ENCODE data around the gene PPM1D. TPM values are rescaled to one million over a fixed set of nuclear protein-coding genes. Genes with fewer than 3 reads are reported as not detected.
A peak's percentile ranks its signal among the peaks of the same experiment; 100 is the strongest.
"Not testable (repeated sequence)": the region's sequence is repeated elsewhere in the genome, so short reads cannot be mapped to it uniquely, and the experiment has no call there.

Gene PPM1D
- total RNA-seq, 1 experiment from 2014 or later: 10.4 TPM

DNA sequence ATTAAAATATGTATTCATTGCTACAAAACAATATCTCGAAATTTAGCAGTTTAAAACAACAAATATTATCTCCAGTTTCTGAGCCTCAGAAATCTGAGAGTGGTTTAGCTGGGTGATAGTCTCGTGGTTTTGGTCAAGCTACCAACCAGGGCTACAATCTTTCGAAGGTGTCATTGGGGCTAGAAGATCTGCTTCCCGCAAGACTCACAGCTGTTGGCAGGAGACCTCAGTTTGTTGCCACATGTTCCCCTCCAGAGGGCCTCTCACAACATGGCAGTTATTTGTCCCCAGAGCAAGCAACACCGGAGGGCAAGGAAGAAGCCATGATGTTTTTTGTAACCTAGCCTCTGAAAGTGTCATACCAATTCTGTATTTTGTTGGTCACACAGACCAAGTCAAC lies 65.6 kb downstream of the PPM1D start:
- CTCF ChIA-PET: no interaction called here
- no peaks in the 10 kb centered on the region for H3K79me2 ChIP-seq (ENCODE audit: low read depth)
- no peak overlapping the region for H3K4me3 ChIP-seq
- H3K9me2 ChIP-seq (ENCODE audit: insufficient read depth): no peaks in the 10 kb centered on the region
- no peak overlapping the region for H3K27ac ChIP-seq
- no peak for DNase-seq
- no peaks in the 10 kb centered on the region for H3F3A ChIP-seq (ENCODE audit: insufficient read depth, low read depth)
- no peaks in the 10 kb centered on the region for H3K9me3 ChIP-seq (ENCODE audit: insufficient read depth, low read depth)
- H3K4me1 ChIP-seq (replicated peaks; ENCODE audit: insufficient read depth): no peaks in the 10 kb centered on the region
- no peaks in the 10 kb centered on the region for H3K36me3 ChIP-seq (ENCODE audit: low read depth)
- intact Hi-C loops (cut with micrococcal nuclease; ENCODE audit: unreplicated experiment): no loop called here
- BruUV-seq (replicated peaks): no TSS peak
- H3K4me2 ChIP-seq: no peak overlapping the region
- no peak overlapping the region for H2AFZ ChIP-seq
- no peaks in the 10 kb centered on the region for H4K20me1 ChIP-seq (ENCODE audit: insufficient read depth)
- POLR2A ChIA-PET (ENCODE audit: unreplicated experiment): no interaction called here
- no peaks in the 10 kb centered on the region for H3K27me3 ChIP-seq (ENCODE audit: insufficient read depth, low read depth)
- no peak for TF ChIP-seq EZH2 (IDR thresholded peaks at IDR 0.05; ENCODE audit: low read depth)
- TF ChIP-seq CTCF (conservative IDR thresholded peaks at IDR 0.05): no peak

GRCh38 chr17:60668741-60669140 lies 68.7 kb downstream of the PPM1D start:
- H3K27ac ChIP-seq; H3K27me3 ChIP-seq (ENCODE audit: insufficient read depth, low read depth); intact Hi-C loops (cut with micrococcal nuclease; ENCODE audit: unreplicated experiment); DNase-seq; H3K79me2 ChIP-seq (ENCODE audit: low read depth); H3K9me3 ChIP-seq (ENCODE audit: insufficient read depth, low read depth); CTCF ChIA-PET; H3K36me3 ChIP-seq (ENCODE audit: low read depth); H4K20me1 ChIP-seq (ENCODE audit: insufficient read depth); H3K4me1 ChIP-seq (replicated peaks; ENCODE audit: insufficient read depth); H3K4me2 ChIP-seq; H2AFZ ChIP-seq; H3K4me3 ChIP-seq; H3F3A ChIP-seq (ENCODE audit: insufficient read depth, low read depth); BruUV-seq (replicated peaks); POLR2A ChIA-PET (ENCODE audit: unreplicated experiment); H3K9me2 ChIP-seq (ENCODE audit: insufficient read depth): not testable (repeated sequence)

DNA sequence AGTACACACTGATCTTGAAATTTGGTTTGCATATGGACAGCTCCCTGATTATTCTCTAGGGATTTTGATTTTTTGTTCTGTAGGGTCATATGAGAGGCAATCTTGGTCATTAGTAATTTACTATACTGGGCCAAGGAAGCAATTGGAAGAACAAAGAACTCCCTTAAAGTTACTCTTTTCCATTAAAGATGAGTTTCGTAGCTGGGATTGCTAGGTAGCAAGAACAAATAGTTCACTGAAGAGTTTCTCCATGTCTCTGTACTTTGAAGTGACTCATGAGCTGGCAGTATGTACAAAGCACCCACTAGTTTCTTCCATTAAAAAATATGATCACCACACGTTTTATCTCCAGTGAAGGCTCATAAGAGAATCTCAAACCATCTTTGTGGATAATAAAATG lies 71.5 kb downstream of the PPM1D start:
- POLR2A ChIA-PET (ENCODE audit: unreplicated experiment): no interaction called here
- no peak for DNase-seq
- H3K27ac ChIP-seq: 0 out of 2 replicates have a peak overlapping the region, but pooled peaks have one; percentile 22
- BruUV-seq (replicated peaks): no TSS peak
- no peaks in the 10 kb centered on the region for H3K9me2 ChIP-seq (ENCODE audit: insufficient read depth)
- H3K4me1 ChIP-seq (replicated peaks; ENCODE audit: insufficient read depth): no peaks in the 10 kb centered on the region
- H3K4me2 ChIP-seq: no peak overlapping the region
- H3K9me3 ChIP-seq (ENCODE audit: insufficient read depth, low read depth): no peaks in the 10 kb centered on the region
- CTCF ChIA-PET: no interaction called here
- no peaks in the 10 kb centered on the region for H3K27me3 ChIP-seq (ENCODE audit: insufficient read depth, low read depth)
- H3K79me2 ChIP-seq (ENCODE audit: low read depth): no peaks in the 10 kb centered on the region
- peaks cover 12% of the 10 kb centered on the region; the same call in 1 of the 2 replicates for H3F3A ChIP-seq (ENCODE audit: insufficient read depth, low read depth)
- intact Hi-C loops (cut with micrococcal nuclease; ENCODE audit: unreplicated experiment): no loop called here
- H2AFZ ChIP-seq: no peak overlapping the region
- H3K36me3 ChIP-seq (ENCODE audit: low read depth): no peaks in the 10 kb centered on the region
- no peaks in the 10 kb centered on the region for H4K20me1 ChIP-seq (ENCODE audit: insufficient read depth)
- no peak overlapping the region for H3K4me3 ChIP-seq
- TF ChIP-seq CTCF (conservative IDR thresholded peaks at IDR 0.05): no peak
- TF ChIP-seq EZH2 (IDR thresholded peaks at IDR 0.05; ENCODE audit: low read depth): no peak

- H3K36me3 ChIP-seq (ENCODE audit: low read depth); H4K20me1 ChIP-seq (ENCODE audit: insufficient read depth); H3K9me3 ChIP-seq (ENCODE audit: insufficient read depth, low read depth); H3K4me1 ChIP-seq (replicated peaks; ENCODE audit: insufficient read depth); H3K27ac ChIP-seq; H3K27me3 ChIP-seq (ENCODE audit: insufficient read depth, low read depth); DNase-seq; intact Hi-C loops (cut with micrococcal nuclease; ENCODE audit: unreplicated experiment); H2AFZ ChIP-seq; H3K79me2 ChIP-seq (ENCODE audit: low read depth); CTCF ChIA-PET; H3K4me2 ChIP-seq; BruUV-seq (replicated peaks); H3K4me3 ChIP-seq; H3K9me2 ChIP-seq (ENCODE audit: insufficient read depth): not testable (repeated sequence)
- POLR2A ChIA-PET (ENCODE audit: unreplicated experiment): interaction anchor here (0.6 kb wide), 1 partner anchor 1487 kb away, joined by 3 read pairs; no protein-coding TSS in a partner anchor
- peaks cover 12% of the 10 kb centered on the region; the same call in 1 of the 2 replicates for H3F3A ChIP-seq (ENCODE audit: insufficient read depth, low read depth)
These were observed 74.6 kb downstream of the PPM1D start for GRCh38 chr17:60674637-60675036.

All from PC-9 (cell line).